Stimulated activated CD8-positive, alpha-beta memory T cell treated with anti-CD3 and anti-CD28 coated beads, Interleukin-15, amount 100 ng/mL, for 48 hours (primary cell): ENCODE measurements around the gene PCLAF.

Experiments
- DNase-seq, 2 donors: peaks; one replicate each; pipeline ENCODE4 v3.0.0-alpha.2; 2020; ENCODE audit warnings: low read depth in 2 of 2

PCLAF gene

GRCh38 chr15:64324165-64324877, 56.9 kb downstream of the PCLAF start:
- no peak for DNase-seq

- DNase-seq: no peak
These were observed 66.0 kb downstream of the PCLAF start for GRCh38 chr15:64315216-64315615.

- DNase-seq: no peak
These were observed 66.8 kb downstream of the PCLAF start for GRCh38 chr15:64314456-64314855.
